ENCODE data around the gene HCN2.
A peak's percentile ranks its signal among the peaks of the same experiment; 100 is the strongest.
"Not testable (repeated sequence)": the region's sequence is repeated elsewhere in the genome, so short reads cannot be mapped to it uniquely, and the experiment has no call there.

Gene HCN2

GRCh38 chr19:603779-604178, 14.1 kb downstream of the HCN2 start:
- DNase-seq (ENCODE audit: low read depth in 2 of 2): not testable (repeated sequence)

- peak in 1 of 2 donors; percentile 48 for DNase-seq (ENCODE audit: low read depth in 2 of 2)
Observed at GRCh38 chr19:604355-604754, 14.7 kb downstream of the HCN2 start.

GRCh38 chr19:605061-605971, 15.6 kb downstream of the HCN2 start:
- DNase-seq (ENCODE audit: low read depth in 2 of 2): not testable (repeated sequence)

GRCh38 chr19:607301-608154, 17.8 kb downstream of the HCN2 start:
- DNase-seq (ENCODE audit: low read depth in 2 of 2): no peak

- no peak for DNase-seq (ENCODE audit: low read depth in 2 of 2)
Observed at GRCh38 chr19:608155-609003, 18.7 kb downstream of the HCN2 start.

GRCh38 chr19:609004-609346, 19.3 kb downstream of the HCN2 start:
- DNase-seq (ENCODE audit: low read depth in 2 of 2): no peak

GRCh38 chr19:610071-610800, 20.6 kb downstream of the HCN2 start:
- no peak for DNase-seq (ENCODE audit: low read depth in 2 of 2)

- peak in 1 of 2 donors; percentile 39 for DNase-seq (ENCODE audit: low read depth in 2 of 2)
Observed at GRCh38 chr19:610801-611480, 21.3 kb downstream of the HCN2 start.

- DNase-seq (ENCODE audit: low read depth in 2 of 2): peak; percentile 52 to 61
Observed at GRCh38 chr19:611481-611868, 21.8 kb downstream of the HCN2 start.

- no peak for DNase-seq (ENCODE audit: low read depth in 2 of 2)
Observed at GRCh38 chr19:612941-613340, 23.3 kb downstream of the HCN2 start.

- no peak for DNase-seq (ENCODE audit: low read depth in 2 of 2)
Observed at GRCh38 chr19:613732-614567, 24.3 kb downstream of the HCN2 start.

- DNase-seq (ENCODE audit: low read depth in 2 of 2): no peak
Observed at GRCh38 chr19:615619-616018, 25.9 kb downstream of the HCN2 start.

- no peak for DNase-seq (ENCODE audit: low read depth in 2 of 2)
Observed at GRCh38 chr19:616062-616700, 26.5 kb downstream of the HCN2 start.

GRCh38 chr19:616747-617526, 27.3 kb downstream of the HCN2 start:
- DNase-seq (ENCODE audit: low read depth in 2 of 2): no peak

- no peak for DNase-seq (ENCODE audit: low read depth in 2 of 2)
Observed at GRCh38 chr19:617551-618246, 28.0 kb downstream of the HCN2 start.

GRCh38 chr19:618247-618619, 28.6 kb downstream of the HCN2 start:
- no peak for DNase-seq (ENCODE audit: low read depth in 2 of 2)

- DNase-seq (ENCODE audit: low read depth in 2 of 2): no peak
Observed at GRCh38 chr19:618674-619285, 29.1 kb downstream of the HCN2 start.

All from activated CD4-positive, alpha-beta T cell treated with anti-CD3 and anti-CD28 coated beads for 24 hours (primary cell).